ENCODE results near the gene CACNA1B.

DNA sequence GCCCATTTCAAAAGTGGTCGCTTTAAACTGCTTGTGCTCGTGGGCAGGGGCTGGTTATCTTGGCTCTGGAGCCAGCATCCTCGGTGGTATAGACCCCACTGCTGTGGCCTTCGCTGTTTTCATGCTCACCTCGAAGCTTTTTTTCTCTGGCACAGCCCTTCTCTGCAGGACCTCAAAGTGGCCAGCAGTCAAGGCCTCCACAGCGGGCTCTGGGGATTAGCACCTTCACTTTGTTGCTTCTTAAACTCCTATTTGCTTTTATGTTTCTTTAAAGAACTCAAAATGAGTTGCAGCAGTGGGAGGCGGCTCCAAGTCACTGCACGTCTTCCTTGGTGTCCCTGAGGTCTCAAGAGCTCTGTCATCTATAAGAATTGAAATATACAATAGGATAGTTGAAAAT is 165.1 kb downstream of the CACNA1B start:
- TF ChIP-seq, protein P1, sequence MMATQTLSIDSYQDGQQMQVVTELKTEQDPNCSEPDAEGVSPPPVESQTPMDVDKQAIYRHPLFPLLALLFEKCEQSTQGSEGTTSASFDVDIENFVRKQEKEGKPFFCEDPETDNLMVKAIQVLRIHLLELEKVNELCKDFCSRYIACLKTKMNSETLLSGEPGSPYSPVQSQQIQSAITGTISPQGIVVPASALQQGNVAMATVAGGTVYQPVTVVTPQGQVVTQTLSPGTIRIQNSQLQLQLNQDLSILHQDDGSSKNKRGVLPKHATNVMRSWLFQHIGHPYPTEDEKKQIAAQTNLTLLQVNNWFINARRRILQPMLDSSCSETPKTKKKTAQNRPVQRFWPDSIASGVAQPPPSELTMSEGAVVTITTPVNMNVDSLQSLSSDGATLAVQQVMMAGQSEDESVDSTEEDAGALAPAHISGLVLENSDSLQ (IDR thresholded peaks at IDR 0.05), result no peak
- no peak for TF ChIP-seq NFRKB (IDR thresholded peaks at IDR 0.05)
- TF ChIP-seq FOXM1 (IDR thresholded peaks at IDR 0.05; ENCODE audit: borderline replicate concordance), result no peak
- TF ChIP-seq CTBP1 (IDR thresholded peaks at IDR 0.05; ENCODE audit: borderline replicate concordance), result no peak
- no peak for TF ChIP-seq FOXA1 (IDR thresholded peaks at IDR 0.05)
- TF ChIP-seq SUZ12 (IDR thresholded peaks at IDR 0.05), result no peak
- TF ChIP-seq HDGF (IDR thresholded peaks at IDR 0.05; ENCODE audit: borderline replicate concordance), result no peak
- no peak for TF ChIP-seq ZNF384 (IDR thresholded peaks at IDR 0.05)
- no peak for TF ChIP-seq SP1 (IDR thresholded peaks at IDR 0.05)
- TF ChIP-seq ELF4 (IDR thresholded peaks at IDR 0.05), result no peak
- TF ChIP-seq BHLHE40 (IDR thresholded peaks at IDR 0.05; ENCODE audit: borderline replicate concordance), result no peak
- no peak for TF ChIP-seq L3MBTL2 (conservative IDR thresholded peaks at IDR 0.05)
- TF ChIP-seq FOXK2 (IDR thresholded peaks at IDR 0.05), result no peak
- no peak for TF ChIP-seq ARNT (IDR thresholded peaks at IDR 0.05)

Measured in HEK293T (cell line).